Measurements from ENCODE around the gene RACK1. TPM values are rescaled to one million over a fixed set of nuclear protein-coding genes. Genes with fewer than 3 reads are reported as not detected.

Gene RACK1
- polyA plus RNA-seq, 1 of the 3 experiments (the other 2 are of a cell fraction), result 4,715 TPM

GRCh38 chr5:181231432-181231831 is 12.3 kb downstream of the RACK1 start:
- DNase-seq, result no peak
- no peak overlapping the region for H3K27ac ChIP-seq (ENCODE audit: low read depth in 2 of 2, low read length in 1 of 2)
- 81% methylated on average over 7 of the region's 7 CpGs for WGBS (ENCODE audit: low lambda C conversion rate)
- H3K27me3 ChIP-seq (ENCODE audit: insufficient read depth), result no peaks in the 10 kb centered on the region
- ChIA-PET CTCF (interaction anchor here (0.7 kb wide), 1 partner anchor 10 kb away, joined by 3 read pairs; no protein-coding TSS in a partner anchor), POLR2A (interaction anchor here (1.0 kb wide), 1 partner anchor 10 kb away, joined by 3 read pairs; no protein-coding TSS in a partner anchor)
- TF ChIP-seq GATA2 (CRISPR knock-in tag; IDR thresholded peaks at IDR 0.05), result no peak
- no peak for TF ChIP-seq CTCF (IDR thresholded peaks at IDR 0.05)
- no peak for TF ChIP-seq MAX (IDR thresholded peaks at IDR 0.05; ENCODE audit: low read depth)
- no peak overlapping the region for H3K4me2 ChIP-seq
- no peaks in the 10 kb centered on the region for H3K9me3 ChIP-seq
- H4K20me1 ChIP-seq (ENCODE audit: insufficient read depth), result peaks cover 6% of the 10 kb centered on the region
- H3K9ac ChIP-seq, result no peak overlapping the region
- peaks cover 32 to 63% of the 10 kb centered on the region in 2 experiments for H3K36me3 ChIP-seq (replicated peaks in 1 of 2; ENCODE audit: control insufficient read depth in 1 of 2, insufficient read depth in 2 of 2, low read length in 1 of 2)
- H3K9me2 ChIP-seq, result no peaks in the 10 kb centered on the region
- peaks cover 25% of the 10 kb centered on the region for H3K79me2 ChIP-seq (ENCODE audit: insufficient read depth)
- H3K4me1 ChIP-seq (ENCODE audit: control insufficient read depth in 1 of 2, insufficient read depth in 2 of 2, low read depth in 1 of 2, low read length in 1 of 2), result no peaks in the 10 kb centered on the region; a peak in 1 of 4 replicates
- H2AFZ ChIP-seq (ENCODE audit: low read depth), result no peak overlapping the region
- peaks cover 33% of the 10 kb centered on the region for H3F3A ChIP-seq (replicated peaks; ENCODE audit: insufficient read depth)
- no peak overlapping the region for H3K4me3 ChIP-seq (ENCODE audit: low read depth in 2 of 2, low read length in 1 of 2)

- TF ChIP-seq RCOR1 (IDR thresholded peaks at IDR 0.05; ENCODE audit: low read length) (no peak), SMC3 (IDR thresholded peaks at IDR 0.05; ENCODE audit: low read depth, low read length) (no peak), MXI1 (IDR thresholded peaks at IDR 0.05; ENCODE audit: low read depth, low read length) (no peak), JUND (IDR thresholded peaks at IDR 0.05) (no peak), IRF3 (IDR thresholded peaks at IDR 0.05; ENCODE audit: low read depth, low read length) (no peak), RXRA (IDR thresholded peaks at IDR 0.05; ENCODE audit: borderline replicate concordance, low read depth) (no peak), MAX (IDR thresholded peaks at IDR 0.05; ENCODE audit: low read depth) (no peak), TCF12 (IDR thresholded peaks at IDR 0.05) (no peak), CHD2 (IDR thresholded peaks at IDR 0.05; ENCODE audit: low read length, partially characterized antibody) (no peak), FOSL2 (IDR thresholded peaks at IDR 0.05; ENCODE audit: borderline replicate concordance, low read depth) (no peak), TEAD4 (IDR thresholded peaks at IDR 0.05; ENCODE audit: borderline replicate concordance, insufficient read depth) (no peak)
Observed at GRCh38 chr5:181230551-181230950, 13.2 kb downstream of the RACK1 start.

More at GRCh38 chr5:181230551-181230950, 13.2 kb downstream of the RACK1 start:
- no peak overlapping the region for H3K4me2 ChIP-seq
- H3K9me2 ChIP-seq, result no peaks in the 10 kb centered on the region
- ChIA-PET CTCF (interaction anchor here (0.7 kb wide), 1 partner anchor 11 kb away, joined by 3 read pairs; no protein-coding TSS in a partner anchor), POLR2A (interaction anchor here (1.0 kb wide), 1 partner anchor 11 kb away, joined by 3 read pairs; no protein-coding TSS in a partner anchor)
- peaks cover 24% of the 10 kb centered on the region for H3F3A ChIP-seq (replicated peaks; ENCODE audit: insufficient read depth)
- H3K27ac ChIP-seq (ENCODE audit: low read depth in 2 of 2, low read length in 1 of 2), result no peak overlapping the region
- no peaks in the 10 kb centered on the region for H3K9me3 ChIP-seq
- peaks cover 4% of the 10 kb centered on the region; the same call in 1 of the 2 replicates for H4K20me1 ChIP-seq (ENCODE audit: insufficient read depth)
- peaks cover 0 to 2% of the 10 kb centered on the region in 2 experiments; a peak in 2 of 4 replicates for H3K4me1 ChIP-seq (ENCODE audit: control insufficient read depth in 1 of 2, insufficient read depth in 2 of 2, low read depth in 1 of 2, low read length in 1 of 2)
- no peak for DNase-seq
- 95% methylated on average over 6 of the region's 6 CpGs for WGBS (ENCODE audit: low lambda C conversion rate)
- H3K79me2 ChIP-seq (ENCODE audit: insufficient read depth), result peaks cover 32% of the 10 kb centered on the region
- no peak overlapping the region for H3K4me3 ChIP-seq (ENCODE audit: low read depth in 2 of 2, low read length in 1 of 2)
- H3K27me3 ChIP-seq (ENCODE audit: insufficient read depth), result no peaks in the 10 kb centered on the region
- H3K36me3 ChIP-seq (replicated peaks in 1 of 2; ENCODE audit: control insufficient read depth in 1 of 2, insufficient read depth in 2 of 2, low read length in 1 of 2), result peaks cover 23 to 55% of the 10 kb centered on the region in 2 experiments
- H2AFZ ChIP-seq (ENCODE audit: low read depth), result no peak overlapping the region
- H3K9ac ChIP-seq, result no peak overlapping the region
